Hematopoietic multipotent progenitor cell treated with erythropoietin and hydrocortisone succinate and interleukin-3 and kit ligand, for 15 days (in vitro differentiated cells): Measurements from ENCODE around the gene DCDC2B.
"Not testable (repeated sequence)": the region's sequence is repeated elsewhere in the genome, so short reads cannot be mapped to it uniquely, and the experiment has no call there.

Source experiments
- DNase-seq: peaks from one replicate; pipeline ENCODE4 v3.0.0-alpha.2; 2015; ENCODE audit warnings: low spot score

Gene DCDC2B

GRCh38 chr1:32208891-32209328, at the start of gene DCDC2B:
Gene DCDC2B (plus strand): TSS chr1:32209089. CDS start chr1:32209094, 5 bp downstream.
- DNase-seq = peak; percentile 86

GRCh38 chr1:32159189-32159588, 49.7 kb upstream of the DCDC2B start:
- no peak for DNase-seq

GRCh38 chr1:32163405-32163804, 45.5 kb upstream of the DCDC2B start:
- DNase-seq = no peak

GRCh38 chr1:32165633-32166032, 43.3 kb upstream of the DCDC2B start:
- not testable (repeated sequence) for DNase-seq

GRCh38 chr1:32170991-32171390, 37.9 kb upstream of the DCDC2B start:
- DNase-seq = no peak

GRCh38 chr1:32172621-32173245, 36.2 kb upstream of the DCDC2B start:
- DNase-seq = no peak

GRCh38 chr1:32178380-32179192, 30.3 kb upstream of the DCDC2B start:
- no peak for DNase-seq

- no peak for DNase-seq
Observed at GRCh38 chr1:32179193-32179442, 29.8 kb upstream of the DCDC2B start.

GRCh38 chr1:32179443-32180185, 29.3 kb upstream of the DCDC2B start, which contains the start of gene TXLNA:
Gene TXLNA (plus strand): TSS chr1:32179675. CDS start chr1:32180346, 671 bp downstream.
- peak; percentile 86 for DNase-seq

GRCh38 chr1:32180186-32181060, 28.5 kb upstream of the DCDC2B start:
- peak; percentile 35 for DNase-seq

GRCh38 chr1:32181065-32181464, 27.8 kb upstream of the DCDC2B start:
- DNase-seq = no peak

GRCh38 chr1:32181563-32181962, 27.3 kb upstream of the DCDC2B start:
- DNase-seq = no peak

GRCh38 chr1:32182060-32182459, 26.8 kb upstream of the DCDC2B start:
- DNase-seq = no peak

GRCh38 chr1:32184650-32185049, 24.2 kb upstream of the DCDC2B start:
- DNase-seq = no peak

- DNase-seq = no peak
Observed at GRCh38 chr1:32186077-32186476, 22.8 kb upstream of the DCDC2B start.

- DNase-seq = no peak
Observed at GRCh38 chr1:32186491-32186890, 22.4 kb upstream of the DCDC2B start.

- DNase-seq = no peak
Observed at GRCh38 chr1:32187850-32188249, 21.0 kb upstream of the DCDC2B start.

GRCh38 chr1:32192220-32192948, 16.5 kb upstream of the DCDC2B start:
- no peak for DNase-seq

- no peak for DNase-seq
Observed at GRCh38 chr1:32194984-32195383, 13.9 kb upstream of the DCDC2B start.

GRCh38 chr1:32195531-32195930, 13.4 kb upstream of the DCDC2B start:
- no peak for DNase-seq
